CD4-positive, alpha-beta memory T cell (primary cell): ENCODE measurements around the gene TMEM200B. TPM values are rescaled to one million over a fixed set of nuclear protein-coding genes. Genes with fewer than 3 reads are reported as not detected.
"Not testable (repeated sequence)": the region's sequence is repeated elsewhere in the genome, so short reads cannot be mapped to it uniquely, and the experiment has no call there.

ENCODE experiments used
- CTCF ChIA-PET: fragments of 350-600 bp; sonication (Branson Sonifier 250); formaldehyde crosslinking; loops from one replicate; lab custom pipeline; 2021; ENCODE audit warnings: inconsistent platforms; ENCODE audit not compliant: partially characterized antibody; lab: Charles Lee
- POLR2A ChIA-PET: fragments of 350-600 bp; sonication (Branson Sonifier 250); formaldehyde crosslinking; loops from one replicate; lab custom pipeline; 2021; ENCODE audit not compliant: partially characterized antibody; lab: Charles Lee
- DNase-seq, 5 donors: peaks; one replicate each; pipeline versions ENCODE4 v3.0.0 to v3.0.0-alpha.2; 2020 to 2022; ENCODE audit warnings: mixed read lengths in 1 of 5
- H3K27ac ChIP-seq: one replicate; pipeline ENCODE4 v1.7.0; 2013; ENCODE audit warnings: low read depth, low read length
- H3K27me3 ChIP-seq: 2 replicates; pipeline ENCODE4 v1.7.0; 2013; ENCODE audit warnings: mild to moderate bottlenecking, low read length, moderate library complexity; ENCODE audit not compliant: insufficient read depth
- H3K36me3 ChIP-seq: 2 replicates; pipeline ENCODE4 v1.7.0; 2013; ENCODE audit warnings: mild to moderate bottlenecking, low read length, moderate library complexity; ENCODE audit not compliant: insufficient read depth
- H3K4me1 ChIP-seq: 2 replicates; pipeline ENCODE4 v1.7.0; 2013; ENCODE audit warnings: mild to moderate bottlenecking, low read length, moderate library complexity; ENCODE audit not compliant: insufficient read depth
- H3K4me3 ChIP-seq, 2 donors: one replicate each; pipeline ENCODE4 v1.7.0; 2013; ENCODE audit warnings: low read length in 2 of 2, mild to moderate bottlenecking in 1 of 2
- H3K9me3 ChIP-seq, 2 donors: one replicate each; pipeline ENCODE4 v1.7.0; 2013; ENCODE audit warnings: low read length in 2 of 2, control low read depth in 1 of 2; ENCODE audit not compliant: control insufficient read depth in 1 of 2
- H3K27ac Mint-ChIP-seq, 7 donors: one replicate each; pipeline ENCODE4 v1.8.0; 2020 to 2021; ENCODE audit warnings: mixed read lengths in 7 of 7, mild to moderate bottlenecking in 6 of 7, inconsistent platforms in 3 of 7, moderate library complexity in 3 of 7
- H3K27me3 Mint-ChIP-seq, 2 donors: one replicate each; pipeline ENCODE4 v1.8.0; 2020 to 2021; ENCODE audit warnings: mixed read lengths in 2 of 2
- H3K36me3 Mint-ChIP-seq, 2 donors: one replicate each; pipeline ENCODE4 v1.8.0; 2020 to 2021; ENCODE audit warnings: mixed read lengths in 2 of 2, inconsistent platforms in 1 of 2, mild to moderate bottlenecking in 1 of 2
- H3K4me1 Mint-ChIP-seq, 4 donors: one replicate each; pipeline ENCODE4 v1.8.0; 2020 to 2021; ENCODE audit warnings: mixed read lengths in 4 of 4, mild to moderate bottlenecking in 1 of 4
- H3K4me3 Mint-ChIP-seq, 8 donors: one replicate each; pipeline ENCODE4 v1.8.0; 2020 to 2021; ENCODE audit warnings: mixed read lengths in 8 of 8, mild to moderate bottlenecking in 7 of 8, moderate library complexity in 6 of 8, inconsistent platforms in 3 of 8
- H3K9me3 Mint-ChIP-seq, 8 donors: one replicate each; pipeline ENCODE4 v1.8.0; 2020 to 2021; ENCODE audit warnings: mixed read lengths in 8 of 8, mild to moderate bottlenecking in 5 of 8, inconsistent platforms in 3 of 8, moderate library complexity in 1 of 8
- intact Hi-C: fragments of 100-400 bp; cut with micrococcal nuclease; formaldehyde crosslinking; loops from one replicate; pipeline ENCODE4 v1.15.1; 2023
- polyA plus RNA-seq, 2 donors: library from polyadenylated mRNA; unstranded; fragments of 300-500 nt; fragmentation: Illumina TruSeq; gene quantifications; one replicate each; pipeline ENCODE4 v1.2.3, GENCODE V29; 2021
- total RNA-seq, 2 experiments: library from RNA; stranded (reverse); gene quantifications; one replicate each; pipeline ENCODE4 v1.2.3, GENCODE V29; 2021

The TMEM200B gene
- total and polyA plus RNA-seq, 4 experiments from 2014 or later, result 0.24 TPM; not detected in 3

- Histone ChIP-seq H3K36me3 (peaks cover under 1% of the 10 kb centered on the region), H3K4me1 (no peaks in the 10 kb centered on the region), H3K27ac (no peak overlapping the region), H3K4me3 (no peak overlapping the region), H3K27me3 (no peaks in the 10 kb centered on the region), H3K9me3 (no peaks in the 10 kb centered on the region)
- POLR2A ChIA-PET, result no interaction called here
- Mint-ChIP-seq H3K27me3 (no peaks in the 10 kb centered on the region), H3K36me3 (peaks cover 24 to 25% of the 10 kb centered on the region in 2 donors), H3K27ac (no peak overlapping the region), H3K4me3 (no peak overlapping the region), H3K4me1 (peaks cover 0 to 4% (median 2%) of the 10 kb centered on the region in 4 donors), H3K9me3 (peaks cover 0 to 4% (median 0%) of the 10 kb centered on the region in 8 donors)
- intact Hi-C loops, result no loop called here
- CTCF ChIA-PET, result interaction anchor here (1.5 kb wide), 1 partner anchor 23 kb away, joined by 4 read pairs; no protein-coding TSS in a partner anchor
- no peak for DNase-seq
Observed at GRCh38 chr1:29142714-29143113, 19.0 kb upstream of the TMEM200B start.

GRCh38 chr1:29136391-29136915 lies 12.8 kb upstream of the TMEM200B start:
- intact Hi-C loops, result no loop called here
- Mint-ChIP-seq H3K27ac (peak overlapping the region in 1 of 7 donors; percentile 31), H3K27me3 (peaks cover 0 to 8% of the 10 kb centered on the region in 2 donors), H3K4me1 (peaks cover 0 to 2% (median under 1%) of the 10 kb centered on the region in 4 donors), H3K4me3 (no peak overlapping the region), H3K9me3 (peaks cover 0 to 2% (median 0%) of the 10 kb centered on the region in 8 donors), H3K36me3 (no peaks in the 10 kb centered on the region)
- Histone ChIP-seq H3K27ac (no peak overlapping the region), H3K27me3 (no peaks in the 10 kb centered on the region), H3K36me3 (no peaks in the 10 kb centered on the region), H3K4me1 (no peaks in the 10 kb centered on the region), H3K9me3 (no peaks in the 10 kb centered on the region), H3K4me3 (no peak overlapping the region)
- no peak for DNase-seq
- CTCF ChIA-PET, result interaction anchor here (0.7 kb wide), 1 partner anchor 153 kb away, joined by 3 read pairs; no protein-coding TSS in a partner anchor
- POLR2A ChIA-PET, result no interaction called here

DNA sequence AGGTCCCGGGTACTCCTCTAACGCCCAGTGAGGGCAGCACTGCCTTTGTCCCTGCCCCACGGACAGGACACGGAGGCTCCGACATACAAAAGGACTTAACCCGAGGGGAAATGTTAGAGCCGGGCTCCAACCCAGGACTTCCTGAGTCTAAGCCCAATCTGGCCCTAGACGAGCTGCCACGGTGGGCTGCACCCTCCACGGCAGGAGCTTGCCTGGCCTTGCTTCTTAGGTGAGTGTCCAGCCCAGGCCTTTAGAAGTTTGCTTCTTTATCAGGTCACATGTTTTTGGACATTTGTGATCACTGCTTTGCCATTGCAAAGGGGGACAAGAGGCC lies 11.0 kb upstream of the TMEM200B start:
- H3K4me1 ChIP-seq, result no peaks in the 10 kb centered on the region
- peaks cover 0 to 8% of the 10 kb centered on the region in 2 donors for H3K27me3 Mint-ChIP-seq
- DNase-seq, result no peak
- H3K9me3 Mint-ChIP-seq, result peaks cover 0 to 2% (median 0%) of the 10 kb centered on the region in 8 donors
- intact Hi-C loops, result no loop called here
- H3K4me3 Mint-ChIP-seq, result no peak overlapping the region
- no peaks in the 10 kb centered on the region for H3K36me3 ChIP-seq
- H3K27ac ChIP-seq, result no peak overlapping the region
- H3K27ac Mint-ChIP-seq, result no peak overlapping the region
- no peak overlapping the region for H3K4me3 ChIP-seq
- peaks cover 0 to 2% (median under 1%) of the 10 kb centered on the region in 4 donors for H3K4me1 Mint-ChIP-seq
- CTCF ChIA-PET, result no interaction called here
- no peaks in the 10 kb centered on the region for H3K36me3 Mint-ChIP-seq
- H3K27me3 ChIP-seq, result no peaks in the 10 kb centered on the region
- POLR2A ChIA-PET, result interaction anchor here (1.6 kb wide), 1 partner anchor 14 kb away, joined by 4 read pairs; no protein-coding TSS in a partner anchor
- no peaks in the 10 kb centered on the region for H3K9me3 ChIP-seq

GRCh38 chr1:29133861-29134694 lies 10.4 kb upstream of the TMEM200B start:
- H3K27me3 ChIP-seq, result no peaks in the 10 kb centered on the region

DNA sequence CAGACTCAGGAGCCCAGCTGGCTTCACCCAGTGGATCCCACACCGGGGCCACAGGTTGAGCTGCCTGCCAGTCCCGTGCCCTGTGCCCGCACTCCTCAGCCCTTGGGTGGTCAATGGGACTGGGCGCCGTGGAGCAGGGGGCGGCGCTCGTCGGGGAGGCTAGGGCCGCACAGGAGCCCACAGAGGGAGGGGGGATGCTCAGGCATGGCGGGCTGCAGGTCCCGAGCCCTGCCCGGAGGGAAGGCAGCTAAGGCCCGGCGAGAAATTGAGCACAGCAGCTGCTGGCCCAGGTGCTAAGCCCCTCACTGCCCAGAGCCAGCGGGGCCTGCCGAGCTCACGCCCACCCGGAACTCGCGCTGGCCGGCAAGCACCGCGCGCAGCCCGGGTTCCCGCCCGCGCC lies 7.4 kb upstream of the TMEM200B start:
- H3K36me3 Mint-ChIP-seq, H3K27me3 ChIP-seq, CTCF ChIA-PET, H3K36me3 ChIP-seq, H3K9me3 ChIP-seq, H3K27ac ChIP-seq, H3K27ac Mint-ChIP-seq, H3K9me3 Mint-ChIP-seq, H3K4me1 ChIP-seq, intact Hi-C loops, DNase-seq, H3K4me1 Mint-ChIP-seq, H3K4me3 ChIP-seq, H3K4me3 Mint-ChIP-seq: not testable (repeated sequence)
- peaks cover 0 to 12% of the 10 kb centered on the region in 2 donors for H3K27me3 Mint-ChIP-seq
- POLR2A ChIA-PET, result interaction anchor here (0.6 kb wide), 1 partner anchor 9 kb away, joined by 3 read pairs; no protein-coding TSS in a partner anchor

More at GRCh38 chr1:29133861-29134694, 10.4 kb upstream of the TMEM200B start:
- Mint-ChIP-seq H3K36me3 (no peaks in the 10 kb centered on the region), H3K9me3 (peaks cover 0 to 2% (median 0%) of the 10 kb centered on the region in 8 donors), H3K27me3 (peaks cover 0 to 8% of the 10 kb centered on the region in 2 donors), H3K4me1 (peaks cover 0 to 2% (median under 1%) of the 10 kb centered on the region in 4 donors), H3K4me3 (peak overlapping the region in 4 of 8 donors; percentile 20 to 66 (median 38)), H3K27ac (no peak overlapping the region)
- intact Hi-C loops, result no loop called here
- POLR2A ChIA-PET, result interaction anchor here (1.6 kb wide), 1 partner anchor 13 kb away, joined by 4 read pairs; no protein-coding TSS in a partner anchor
- Histone ChIP-seq H3K36me3 (no peaks in the 10 kb centered on the region), H3K9me3 (no peaks in the 10 kb centered on the region), H3K4me1 (no peaks in the 10 kb centered on the region), H3K4me3 (no peak overlapping the region), H3K27ac (no peak overlapping the region)
- CTCF ChIA-PET, result interaction anchor here (1.0 kb wide), 1 partner anchor 13 kb away, joined by 3 read pairs; no protein-coding TSS in a partner anchor
- no peak for DNase-seq

DNA sequence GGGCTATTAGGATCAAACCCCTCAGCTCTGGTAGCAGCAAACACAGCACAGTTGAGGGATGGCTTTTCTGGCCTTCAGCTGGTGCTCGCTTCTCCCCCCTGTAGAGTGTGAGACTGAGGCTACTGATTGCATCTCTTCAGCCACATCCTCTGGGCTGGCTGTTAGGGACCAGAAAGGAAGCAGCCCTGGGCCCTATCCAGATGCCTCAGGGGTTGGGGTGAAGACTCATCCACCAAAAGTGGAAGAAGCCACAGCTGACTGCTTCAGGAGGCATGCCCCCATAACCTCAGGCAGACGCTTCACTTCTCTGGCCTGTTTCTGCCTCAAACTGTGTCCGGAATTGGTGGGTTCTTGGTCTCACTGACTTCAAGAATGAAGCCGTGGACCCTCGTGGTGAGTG lies 6.2 kb upstream of the TMEM200B start:
- Mint-ChIP-seq H3K4me1 (peaks cover 3 to 9% (median 5%) of the 10 kb centered on the region in 4 donors), H3K36me3 (peaks cover 0 to 2% of the 10 kb centered on the region in 2 donors), H3K27ac (peak overlapping the region in 1 of 7 donors; percentile 46), H3K27me3 (peaks cover 4 to 21% of the 10 kb centered on the region in 2 donors), H3K4me3 (no peak overlapping the region), H3K9me3 (peaks cover 0 to 4% (median 0%) of the 10 kb centered on the region in 8 donors)
- no peak for DNase-seq
- intact Hi-C loops, result loop anchor here (10.0 kb wide), 1 partner anchor 55 kb away; the partner anchor contains the start of gene SRSF4
- CTCF ChIA-PET, result no interaction called here
- Histone ChIP-seq H3K4me1 (no peaks in the 10 kb centered on the region), H3K4me3 (no peak overlapping the region), H3K9me3 (no peaks in the 10 kb centered on the region), H3K36me3 (no peaks in the 10 kb centered on the region), H3K27me3 (no peaks in the 10 kb centered on the region), H3K27ac (no peak overlapping the region)
- POLR2A ChIA-PET, result no interaction called here

GRCh38 chr1:29128739-29129138 lies 5.0 kb upstream of the TMEM200B start:
- no peak overlapping the region for H3K4me3 ChIP-seq
- Mint-ChIP-seq H3K27me3 (peaks cover 4 to 18% of the 10 kb centered on the region in 2 donors), H3K4me1 (peaks cover 2 to 9% (median 4%) of the 10 kb centered on the region in 4 donors), H3K4me3 (no peak overlapping the region), H3K36me3 (peaks cover 0 to 2% of the 10 kb centered on the region in 2 donors), H3K27ac (no peak overlapping the region), H3K9me3 (peaks cover 0 to 4% (median 0%) of the 10 kb centered on the region in 8 donors)
- POLR2A ChIA-PET, result no interaction called here
- H3K9me3 ChIP-seq, result no peaks in the 10 kb centered on the region
- no peaks in the 10 kb centered on the region for H3K27me3 ChIP-seq
- no peaks in the 10 kb centered on the region for H3K4me1 ChIP-seq
- H3K27ac ChIP-seq, result no peak overlapping the region
- no peak for DNase-seq
- CTCF ChIA-PET, result interaction anchor here (0.6 to 1.0 kb wide), 3 partner anchors 11 to 73 kb away, joined by 3 read pairs; no protein-coding TSS in a partner anchor
- H3K36me3 ChIP-seq, result no peaks in the 10 kb centered on the region
- intact Hi-C loops, result loop anchor here (10.0 kb wide), 1 partner anchor 56 kb away; the partner anchor contains the start of gene SRSF4
